CD4-positive, alpha-beta memory T cell (primary cell): Measurements from ENCODE around the gene GTPBP1. TPM values are rescaled to one million over a fixed set of nuclear protein-coding genes. Genes with fewer than 3 reads are reported as not detected.
A peak's percentile ranks its signal among the peaks of the same experiment; 100 is the strongest.

Source experiments
- CTCF ChIA-PET: fragments of 350-600 bp; sonication (Branson Sonifier 250); formaldehyde crosslinking; loops from one replicate; lab custom pipeline; 2021; ENCODE audit warnings: inconsistent platforms; ENCODE audit not compliant: partially characterized antibody; lab: Charles Lee
- POLR2A ChIA-PET: fragments of 350-600 bp; sonication (Branson Sonifier 250); formaldehyde crosslinking; loops from one replicate; lab custom pipeline; 2021; ENCODE audit not compliant: partially characterized antibody; lab: Charles Lee
- DNase-seq, 5 donors: peaks; one replicate each; pipeline versions ENCODE4 v3.0.0 to v3.0.0-alpha.2; 2020 to 2022; ENCODE audit warnings: mixed read lengths in 1 of 5
- H3K27ac ChIP-seq: one replicate; pipeline ENCODE4 v1.7.0; 2013; ENCODE audit warnings: low read depth, low read length
- H3K27me3 ChIP-seq: 2 replicates; pipeline ENCODE4 v1.7.0; 2013; ENCODE audit warnings: mild to moderate bottlenecking, low read length, moderate library complexity; ENCODE audit not compliant: insufficient read depth
- H3K36me3 ChIP-seq: 2 replicates; pipeline ENCODE4 v1.7.0; 2013; ENCODE audit warnings: mild to moderate bottlenecking, low read length, moderate library complexity; ENCODE audit not compliant: insufficient read depth
- H3K4me1 ChIP-seq: 2 replicates; pipeline ENCODE4 v1.7.0; 2013; ENCODE audit warnings: mild to moderate bottlenecking, low read length, moderate library complexity; ENCODE audit not compliant: insufficient read depth
- H3K4me3 ChIP-seq, 2 donors: one replicate each; pipeline ENCODE4 v1.7.0; 2013; ENCODE audit warnings: low read length in 2 of 2, mild to moderate bottlenecking in 1 of 2
- H3K9me3 ChIP-seq, 2 donors: one replicate each; pipeline ENCODE4 v1.7.0; 2013; ENCODE audit warnings: low read length in 2 of 2, control low read depth in 1 of 2; ENCODE audit not compliant: control insufficient read depth in 1 of 2
- H3K27ac Mint-ChIP-seq, 7 donors: one replicate each; pipeline ENCODE4 v1.8.0; 2020 to 2021; ENCODE audit warnings: mixed read lengths in 7 of 7, mild to moderate bottlenecking in 6 of 7, inconsistent platforms in 3 of 7, moderate library complexity in 3 of 7
- H3K27me3 Mint-ChIP-seq, 2 donors: one replicate each; pipeline ENCODE4 v1.8.0; 2020 to 2021; ENCODE audit warnings: mixed read lengths in 2 of 2
- H3K36me3 Mint-ChIP-seq, 2 donors: one replicate each; pipeline ENCODE4 v1.8.0; 2020 to 2021; ENCODE audit warnings: mixed read lengths in 2 of 2, inconsistent platforms in 1 of 2, mild to moderate bottlenecking in 1 of 2
- H3K4me1 Mint-ChIP-seq, 4 donors: one replicate each; pipeline ENCODE4 v1.8.0; 2020 to 2021; ENCODE audit warnings: mixed read lengths in 4 of 4, mild to moderate bottlenecking in 1 of 4
- H3K4me3 Mint-ChIP-seq, 8 donors: one replicate each; pipeline ENCODE4 v1.8.0; 2020 to 2021; ENCODE audit warnings: mixed read lengths in 8 of 8, mild to moderate bottlenecking in 7 of 8, moderate library complexity in 6 of 8, inconsistent platforms in 3 of 8
- H3K9me3 Mint-ChIP-seq, 8 donors: one replicate each; pipeline ENCODE4 v1.8.0; 2020 to 2021; ENCODE audit warnings: mixed read lengths in 8 of 8, mild to moderate bottlenecking in 5 of 8, inconsistent platforms in 3 of 8, moderate library complexity in 1 of 8
- intact Hi-C: fragments of 100-400 bp; cut with micrococcal nuclease; formaldehyde crosslinking; loops from one replicate; pipeline ENCODE4 v1.15.1; 2023
- polyA plus RNA-seq, 2 donors: library from polyadenylated mRNA; unstranded; fragments of 300-500 nt; fragmentation: Illumina TruSeq; gene quantifications; one replicate each; pipeline ENCODE4 v1.2.3, GENCODE V29; 2021
- total RNA-seq, 2 experiments: library from RNA; stranded (reverse); gene quantifications; one replicate each; pipeline ENCODE4 v1.2.3, GENCODE V29; 2021

The GTPBP1 gene
- total and polyA plus RNA-seq, 4 experiments from 2014 or later, result 14.6 to 96.6 (median 62.5) TPM

GRCh38 chr22:38707346-38707745 is 1.6 kb downstream of the GTPBP1 start:
- no peaks in the 10 kb centered on the region for H3K27me3 ChIP-seq
- POLR2A ChIA-PET, result interaction anchor here (0.8 to 8.0 kb wide), 12 partner anchors 8 to 446 kb away, joined by 3 to 186 read pairs (median 8); partner anchors contain the start of genes CBY1, FAM227A, SUN2 and TOMM22
- peak in 1 of 5 donors; percentile 17 for DNase-seq
- H3K27ac ChIP-seq, result peak overlapping the region; percentile 94
- H3K4me3 Mint-ChIP-seq, result peak overlapping the region; percentile 91 to 96 (median 94)
- H3K4me1 ChIP-seq, result peaks cover 60% of the 10 kb centered on the region
- CTCF ChIA-PET, result interaction anchor here (0.5 to 2.6 kb wide), 10 partner anchors 12 to 136 kb away, joined by 3 to 15 read pairs (median 4); partner anchors contain the start of gene TOMM22
- H3K27ac Mint-ChIP-seq, result peak overlapping the region; percentile 92 to 97 (median 94)
- intact Hi-C loops, result loop anchor here (2.0 to 10.0 kb wide), 4 partner anchors 17 to 653 kb away; partner anchors contain the start of genes PICK1 and RPL3
- peaks cover 14 to 45% of the 10 kb centered on the region in 2 donors for H3K36me3 Mint-ChIP-seq
- H3K4me3 ChIP-seq, result peak overlapping the region; percentile 6 to 94
- H3K27me3 Mint-ChIP-seq, result no peaks in the 10 kb centered on the region
- H3K9me3 ChIP-seq, result no peaks in the 10 kb centered on the region
- peaks cover 53 to 73% (median 59%) of the 10 kb centered on the region in 4 donors for H3K4me1 Mint-ChIP-seq
- H3K36me3 ChIP-seq, result peaks cover 16% of the 10 kb centered on the region
- no peaks in the 10 kb centered on the region for H3K9me3 Mint-ChIP-seq

- Histone ChIP-seq H3K27me3 (no peaks in the 10 kb centered on the region), H3K4me3 (peak overlapping the region in 1 of 2 donors; percentile 94), H3K36me3 (peaks cover 22% of the 10 kb centered on the region), H3K4me1 (peaks cover 66% of the 10 kb centered on the region), H3K9me3 (no peaks in the 10 kb centered on the region), H3K27ac (no peak overlapping the region)
- Mint-ChIP-seq H3K36me3 (peaks cover 14 to 51% of the 10 kb centered on the region in 2 donors), H3K4me3 (peak overlapping the region; percentile 51 to 96 (median 94)), H3K27me3 (no peaks in the 10 kb centered on the region), H3K9me3 (no peaks in the 10 kb centered on the region), H3K4me1 (peaks cover 56 to 80% (median 65%) of the 10 kb centered on the region in 4 donors), H3K27ac (peak overlapping the region in 6 of 7 donors; percentile 8 to 88 (median 32))
- POLR2A ChIA-PET, result interaction anchor here (1.0 to 8.0 kb wide), 8 partner anchors 9 to 44 kb away, joined by 3 to 186 read pairs (median 33); partner anchors contain the start of genes SUN2 and TOMM22
- no peak for DNase-seq
- CTCF ChIA-PET, result interaction anchor here (0.5 to 2.6 kb wide), 10 partner anchors 13 to 135 kb away, joined by 3 to 15 read pairs (median 4); partner anchors contain the start of gene TOMM22
- intact Hi-C loops, result loop anchor here (2.0 to 10.0 kb wide), 4 partner anchors 17 to 653 kb away; partner anchors contain the start of genes PICK1 and RPL3
Observed at GRCh38 chr22:38707984-38708383, 2.2 kb downstream of the GTPBP1 start.

GRCh38 chr22:38709306-38709705 is 3.6 kb downstream of the GTPBP1 start:
- no peak overlapping the region for H3K27ac ChIP-seq

GRCh38 chr22:38710351-38710750 is 4.6 kb downstream of the GTPBP1 start:
- no peak overlapping the region for H3K27ac ChIP-seq
- peak overlapping the region in 2 of 7 donors; percentile 17 to 42 for H3K27ac Mint-ChIP-seq
- no peaks in the 10 kb centered on the region for H3K27me3 Mint-ChIP-seq
- intact Hi-C loops, result no loop called here
- peaks cover 79% of the 10 kb centered on the region for H3K4me1 ChIP-seq
- ChIA-PET CTCF (interaction anchor here (0.9 to 1.8 kb wide), 3 partner anchors 15 to 24 kb away, joined by 3 to 6 read pairs (median 5); no protein-coding TSS in a partner anchor), POLR2A (interaction anchor here (1.6 to 8.0 kb wide), 4 partner anchors 8 to 42 kb away, joined by 5 to 186 read pairs (median 102); partner anchors contain the start of gene SUN2)
- H3K36me3 Mint-ChIP-seq, result peaks cover 17 to 68% of the 10 kb centered on the region in 2 donors
- no peak for DNase-seq
- peaks cover 66 to 92% (median 77%) of the 10 kb centered on the region in 4 donors for H3K4me1 Mint-ChIP-seq
- H3K9me3 ChIP-seq, result no peaks in the 10 kb centered on the region
- H3K36me3 ChIP-seq, result peaks cover 27% of the 10 kb centered on the region
- H3K4me3 Mint-ChIP-seq, result no peak overlapping the region
- no peaks in the 10 kb centered on the region for H3K9me3 Mint-ChIP-seq
- H3K27me3 ChIP-seq, result no peaks in the 10 kb centered on the region
- H3K4me3 ChIP-seq, result no peak overlapping the region

More at GRCh38 chr22:38709306-38709705, 3.6 kb downstream of the GTPBP1 start:
- Histone ChIP-seq H3K36me3 (peaks cover 23% of the 10 kb centered on the region), H3K27me3 (no peaks in the 10 kb centered on the region), H3K4me1 (peaks cover 78% of the 10 kb centered on the region), H3K4me3 (no peak overlapping the region), H3K9me3 (no peaks in the 10 kb centered on the region)
- POLR2A ChIA-PET, result interaction anchor here (1.6 to 8.0 kb wide), 4 partner anchors 9 to 43 kb away, joined by 5 to 186 read pairs (median 102); partner anchors contain the start of gene SUN2
- Mint-ChIP-seq H3K4me1 (peaks cover 63 to 93% (median 76%) of the 10 kb centered on the region in 4 donors), H3K9me3 (no peaks in the 10 kb centered on the region), H3K27ac (peak overlapping the region in 4 of 7 donors; percentile 37 to 81 (median 66)), H3K36me3 (peaks cover 14 to 62% of the 10 kb centered on the region in 2 donors), H3K27me3 (no peaks in the 10 kb centered on the region), H3K4me3 (peak overlapping the region in 6 of 8 donors; percentile 18 to 64 (median 51))
- CTCF ChIA-PET, result interaction anchor here (1.6 to 1.8 kb wide), 2 partner anchors 16 to 25 kb away, joined by 5 to 6 read pairs; no protein-coding TSS in a partner anchor
- intact Hi-C loops, result loop anchor here (5.0 to 10.0 kb wide), 3 partner anchors 278 to 655 kb away; partner anchors contain the start of genes PICK1 and RPL3
- no peak for DNase-seq

- peaks cover 17 to 70% of the 10 kb centered on the region in 2 donors for H3K36me3 Mint-ChIP-seq
- no peak overlapping the region for H3K4me3 Mint-ChIP-seq
- intact Hi-C loops, result no loop called here
- ChIA-PET CTCF (interaction anchor here (1.6 to 1.8 kb wide), 2 partner anchors 14 to 24 kb away, joined by 5 to 6 read pairs; no protein-coding TSS in a partner anchor), POLR2A (interaction anchor here (2.8 to 8.0 kb wide), 3 partner anchors 8 to 41 kb away, joined by 23 to 186 read pairs (median 50); partner anchors contain the start of gene SUN2)
- Histone ChIP-seq H3K4me1 (peaks cover 80% of the 10 kb centered on the region), H3K27ac (no peak overlapping the region), H3K27me3 (no peaks in the 10 kb centered on the region), H3K36me3 (peaks cover 32% of the 10 kb centered on the region), H3K9me3 (no peaks in the 10 kb centered on the region), H3K4me3 (no peak overlapping the region)
- DNase-seq, result no peak
- H3K9me3 Mint-ChIP-seq, result no peaks in the 10 kb centered on the region
- H3K27me3 Mint-ChIP-seq, result no peaks in the 10 kb centered on the region
- peak overlapping the region in 5 of 7 donors; percentile 36 to 82 (median 66) for H3K27ac Mint-ChIP-seq
- peaks cover 67 to 88% (median 78%) of the 10 kb centered on the region in 4 donors for H3K4me1 Mint-ChIP-seq
Observed at GRCh38 chr22:38710866-38711265, 5.1 kb downstream of the GTPBP1 start.

- Histone ChIP-seq H3K4me1 (peaks cover 72% of the 10 kb centered on the region), H3K9me3 (no peaks in the 10 kb centered on the region), H3K4me3 (no peak overlapping the region), H3K27ac (no peak overlapping the region), H3K27me3 (no peaks in the 10 kb centered on the region), H3K36me3 (peaks cover 50% of the 10 kb centered on the region)
- H3K27ac Mint-ChIP-seq, result peak overlapping the region; percentile 21 to 90 (median 84)
- intact Hi-C loops, result no loop called here
- no peaks in the 10 kb centered on the region for H3K9me3 Mint-ChIP-seq
- H3K4me3 Mint-ChIP-seq, result peak overlapping the region in 1 of 8 donors; percentile 14
- H3K36me3 Mint-ChIP-seq, result peaks cover 27 to 78% of the 10 kb centered on the region in 2 donors
- ChIA-PET POLR2A (interaction anchor here (0.6 to 2.8 kb wide), 2 partner anchors 12 to 20 kb away, joined by 3 to 23 read pairs; no protein-coding TSS in a partner anchor), CTCF (no interaction called here)
- H3K4me1 Mint-ChIP-seq, result peaks cover 56 to 74% (median 67%) of the 10 kb centered on the region in 4 donors
- DNase-seq, result peak in 1 of 5 donors; percentile 13
- no peaks in the 10 kb centered on the region for H3K27me3 Mint-ChIP-seq
Observed at GRCh38 chr22:38712486-38713207, 6.9 kb downstream of the GTPBP1 start.
